Epithelial cell of prostate (primary cell): ENCODE measurements around the gene CLUH.
A peak's percentile ranks its signal among the peaks of the same experiment; 100 is the strongest.

Experiments used
- DNase-seq: peaks from one replicate; pipeline ENCODE4 v3.0.0-alpha.2; 2011; ENCODE audit warnings: low read depth, low spot score
- H3K27ac ChIP-seq: fragments of 450-650 bp; 2 replicates; pipeline ENCODE4 v1.5.1; 2017; ENCODE audit warnings: mild to moderate bottlenecking

Gene CLUH

GRCh38 chr17:2711608-2712299, at the start of gene CLUH:
CLUH (minus strand) TSS chr17:2711764; CDS start chr17:2711661, 103 bp downstream.
- DNase-seq: peak; percentile 88
- H3K27ac ChIP-seq: peak within 1 kb of the TSS; percentile 69

- no peak overlapping the region for H3K27ac ChIP-seq
- DNase-seq: no peak
Measured at GRCh38 chr17:2758870-2759269, 47.3 kb upstream of the CLUH start.

- no peak for DNase-seq
- H3K27ac ChIP-seq: no peak overlapping the region
Measured at GRCh38 chr17:2755891-2756724, 44.5 kb upstream of the CLUH start.

- no peak overlapping the region for H3K27ac ChIP-seq
- DNase-seq: no peak
Measured at GRCh38 chr17:2751491-2751890, 39.9 kb upstream of the CLUH start.

- no peak overlapping the region for H3K27ac ChIP-seq
- DNase-seq: no peak
Measured at GRCh38 chr17:2750721-2751120, 39.2 kb upstream of the CLUH start.

GRCh38 chr17:2749784-2750181, 38.2 kb upstream of the CLUH start:
- DNase-seq: no peak
- no peak overlapping the region for H3K27ac ChIP-seq

- DNase-seq: no peak
- no peak within 1 kb of the TSS for H3K27ac ChIP-seq
Measured at GRCh38 chr17:2749058-2749783, 37.7 kb upstream of the CLUH start, which contains the start of gene CCDC92B. CCDC92B (minus strand) TSS chr17:2749652; CDS start chr17:2735145, 14,507 bp downstream.

- DNase-seq: no peak
Measured at GRCh38 chr17:2745317-2746037, 33.9 kb upstream of the CLUH start.

GRCh38 chr17:2737693-2738092, 26.1 kb upstream of the CLUH start:
- H3K27ac ChIP-seq: peak overlapping the region; percentile 63
- DNase-seq: no peak

More at GRCh38 chr17:2745317-2746037, 33.9 kb upstream of the CLUH start:
- no peak overlapping the region for H3K27ac ChIP-seq

- H3K27ac ChIP-seq: peak overlapping the region; percentile 63
- DNase-seq: peak; percentile 90
Measured at GRCh38 chr17:2736956-2737355, 25.4 kb upstream of the CLUH start.

GRCh38 chr17:2735896-2736295, 24.3 kb upstream of the CLUH start:
- DNase-seq: no peak
- H3K27ac ChIP-seq: no peak overlapping the region

GRCh38 chr17:2734939-2735338, 23.4 kb upstream of the CLUH start:
- H3K27ac ChIP-seq: no peak overlapping the region
- DNase-seq: no peak

- no peak overlapping the region for H3K27ac ChIP-seq
- DNase-seq: no peak
Measured at GRCh38 chr17:2731807-2732206, 20.2 kb upstream of the CLUH start.

GRCh38 chr17:2730764-2731353, 19.3 kb upstream of the CLUH start:
- H3K27ac ChIP-seq: no peak overlapping the region
- no peak for DNase-seq

GRCh38 chr17:2724784-2725164, 13.2 kb upstream of the CLUH start:
- H3K27ac ChIP-seq: no peak overlapping the region
- no peak for DNase-seq

- H3K27ac ChIP-seq: no peak overlapping the region
Measured at GRCh38 chr17:2723997-2724783, 12.6 kb upstream of the CLUH start.

GRCh38 chr17:2723505-2723996, 12.0 kb upstream of the CLUH start:
- no peak for DNase-seq
- H3K27ac ChIP-seq: no peak overlapping the region

More at GRCh38 chr17:2723997-2724783, 12.6 kb upstream of the CLUH start:
- no peak for DNase-seq

- DNase-seq: no peak
- H3K27ac ChIP-seq: no peak overlapping the region
Measured at GRCh38 chr17:2722611-2723010, 11.0 kb upstream of the CLUH start.

GRCh38 chr17:2721603-2722002, 10.0 kb upstream of the CLUH start:
- DNase-seq: no peak

More at GRCh38 chr17:2721603-2722002, 10.0 kb upstream of the CLUH start:
- no peak overlapping the region for H3K27ac ChIP-seq
